ENCODE results near the gene GALM.

The GALM gene

GRCh38 chr2:38649176-38649728 lies 16.7 kb upstream of the GALM start:
- no peak overlapping the region for H3K27ac ChIP-seq
- H3K9ac ChIP-seq, result no peak overlapping the region
- TF ChIP-seq, protein P1, sequence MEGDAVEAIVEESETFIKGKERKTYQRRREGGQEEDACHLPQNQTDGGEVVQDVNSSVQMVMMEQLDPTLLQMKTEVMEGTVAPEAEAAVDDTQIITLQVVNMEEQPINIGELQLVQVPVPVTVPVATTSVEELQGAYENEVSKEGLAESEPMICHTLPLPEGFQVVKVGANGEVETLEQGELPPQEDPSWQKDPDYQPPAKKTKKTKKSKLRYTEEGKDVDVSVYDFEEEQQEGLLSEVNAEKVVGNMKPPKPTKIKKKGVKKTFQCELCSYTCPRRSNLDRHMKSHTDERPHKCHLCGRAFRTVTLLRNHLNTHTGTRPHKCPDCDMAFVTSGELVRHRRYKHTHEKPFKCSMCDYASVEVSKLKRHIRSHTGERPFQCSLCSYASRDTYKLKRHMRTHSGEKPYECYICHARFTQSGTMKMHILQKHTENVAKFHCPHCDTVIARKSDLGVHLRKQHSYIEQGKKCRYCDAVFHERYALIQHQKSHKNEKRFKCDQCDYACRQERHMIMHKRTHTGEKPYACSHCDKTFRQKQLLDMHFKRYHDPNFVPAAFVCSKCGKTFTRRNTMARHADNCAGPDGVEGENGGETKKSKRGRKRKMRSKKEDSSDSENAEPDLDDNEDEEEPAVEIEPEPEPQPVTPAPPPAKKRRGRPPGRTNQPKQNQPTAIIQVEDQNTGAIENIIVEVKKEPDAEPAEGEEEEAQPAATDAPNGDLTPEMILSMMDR (IDR thresholded peaks at IDR 0.05), result no peak
- no peak overlapping the region for H3K4me2 ChIP-seq (ENCODE audit: low read length)
- no peak overlapping the region for H2AFZ ChIP-seq
- no peaks in the 10 kb centered on the region for H3K79me2 ChIP-seq
- H3K9me3 ChIP-seq (ENCODE audit: control insufficient read depth, low read length), result no peaks in the 10 kb centered on the region
- H3K36me3 ChIP-seq (ENCODE audit: control insufficient read depth, insufficient read depth, low read length), result no peaks in the 10 kb centered on the region
- no peak overlapping the region for H3K4me3 ChIP-seq (ENCODE audit: low read depth, low read length)
- peaks cover 8% of the 10 kb centered on the region for H3K4me1 ChIP-seq
- H3K27me3 ChIP-seq (ENCODE audit: control insufficient read depth, insufficient read depth, low read length), result no peaks in the 10 kb centered on the region

GRCh38 chr2:38650012-38650411 lies 15.9 kb upstream of the GALM start:
- Histone ChIP-seq H3K9ac (no peak overlapping the region), H3K36me3 (ENCODE audit: control insufficient read depth, insufficient read depth, low read length) (no peaks in the 10 kb centered on the region), H2AFZ (no peak overlapping the region), H3K4me3 (ENCODE audit: low read depth, low read length) (no peak overlapping the region), H3K9me3 (ENCODE audit: control insufficient read depth, low read length) (no peaks in the 10 kb centered on the region), H3K79me2 (no peaks in the 10 kb centered on the region), H3K27me3 (ENCODE audit: control insufficient read depth, insufficient read depth, low read length) (no peaks in the 10 kb centered on the region), H3K4me2 (ENCODE audit: low read length) (no peak overlapping the region), H3K4me1 (peaks cover 8% of the 10 kb centered on the region), H3K27ac (no peak overlapping the region)
- TF ChIP-seq, protein P1 (IDR thresholded peaks at IDR 0.05), result no peak

DNA sequence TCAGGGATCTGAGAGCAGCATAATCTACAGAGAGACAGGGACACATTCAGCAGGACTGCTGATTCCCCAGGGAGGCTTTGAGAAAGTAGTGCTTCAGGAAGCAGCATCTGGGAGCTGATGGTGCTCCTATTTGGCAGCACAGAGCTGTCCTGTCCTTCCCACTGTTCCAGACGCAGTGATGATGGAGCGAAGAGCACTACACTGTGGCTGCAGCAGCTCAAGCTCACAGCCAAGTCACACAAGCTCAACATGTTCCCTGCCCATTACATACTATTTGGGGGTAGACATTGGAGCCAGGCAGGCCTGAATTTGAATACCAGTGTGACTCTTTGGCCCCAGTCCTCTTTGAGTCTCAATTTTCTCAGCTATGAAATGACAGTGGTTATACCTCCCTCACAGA lies 15.2 kb upstream of the GALM start:
- TF ChIP-seq, protein P1 (IDR thresholded peaks at IDR 0.05), result no peak
- Histone ChIP-seq H3K9ac (no peak overlapping the region), H3K79me2 (no peaks in the 10 kb centered on the region), H3K27me3 (ENCODE audit: control insufficient read depth, insufficient read depth, low read length) (no peaks in the 10 kb centered on the region), H3K9me3 (ENCODE audit: control insufficient read depth, low read length) (no peaks in the 10 kb centered on the region), H3K4me1 (peaks cover 8% of the 10 kb centered on the region), H3K4me3 (ENCODE audit: low read depth, low read length) (no peak overlapping the region), H3K27ac (no peak overlapping the region), H3K36me3 (ENCODE audit: control insufficient read depth, insufficient read depth, low read length) (no peaks in the 10 kb centered on the region), H3K4me2 (ENCODE audit: low read length) (no peak overlapping the region), H2AFZ (no peak overlapping the region)

- H3K27me3 ChIP-seq (ENCODE audit: control insufficient read depth, insufficient read depth, low read length), result no peaks in the 10 kb centered on the region
- peaks cover 8% of the 10 kb centered on the region for H3K4me1 ChIP-seq
- H3K27ac ChIP-seq, result peak overlapping the region; percentile 65
- peak overlapping the region; percentile 29 for H3K4me3 ChIP-seq (ENCODE audit: low read depth, low read length)
- TF ChIP-seq, protein P1 (IDR thresholded peaks at IDR 0.05), result no peak
- no peak overlapping the region for H3K9ac ChIP-seq
- H3K4me2 ChIP-seq (ENCODE audit: low read length), result peak overlapping the region; percentile 29
- peak overlapping the region; percentile 20 for H2AFZ ChIP-seq
- no peaks in the 10 kb centered on the region for H3K9me3 ChIP-seq (ENCODE audit: control insufficient read depth, low read length)
- H3K79me2 ChIP-seq, result no peaks in the 10 kb centered on the region
- H3K36me3 ChIP-seq (ENCODE audit: control insufficient read depth, insufficient read depth, low read length), result no peaks in the 10 kb centered on the region
These were observed 13.3 kb upstream of the GALM start for GRCh38 chr2:38652431-38653273.

Measured in parathyroid adenoma (tissue), 2 donors.